Esophagus muscularis mucosa (tissue), 4 donors: Measurements from ENCODE around the gene HS2ST1. TPM values are rescaled to one million over a fixed set of nuclear protein-coding genes. Genes with fewer than 3 reads are reported as not detected.

Experiments used
- DNase-seq: peaks from one replicate; pipeline ENCODE4 v3.0.0-alpha.2; 2017; ENCODE audit errors: extremely low spot score
- H3K27ac ChIP-seq, 4 donors: fragments of 200-600 bp; sonication (generic); replicated peaks in 1 of 4; 1 replicate in 3 of 4; 2 replicates in 1 of 4; pipeline ENCODE4 v1.5.1; 2016 to 2019; ENCODE audit warnings: mild to moderate bottlenecking in 1 of 4
- H3K27me3 ChIP-seq, 4 donors: fragments of 200-600 bp; sonication (generic); one replicate each; pipeline versions ENCODE4 v1.5.1 to v1.6.0; 2016 to 2019
- H3K36me3 ChIP-seq, 4 donors: fragments of 200-600 bp; sonication (generic); one replicate each; pipeline ENCODE4 v1.5.1; 2016 to 2019
- H3K4me1 ChIP-seq, 4 donors: fragments of 200-600 bp; sonication (generic); one replicate each; pipeline ENCODE4 v1.5.1; 2016 to 2019
- H3K4me3 ChIP-seq, 4 donors: fragments of 200-600 bp; sonication (generic); 1 replicate in 2 of 4; 2 replicates in 2 of 4; pipeline ENCODE4 v1.5.1; 2016 to 2019; ENCODE audit warnings: mild to moderate bottlenecking in 4 of 4, moderate library complexity in 1 of 4
- H3K9me3 ChIP-seq, 4 donors: fragments of 200-600 bp; sonication (generic); 1 replicate in 3 of 4; 2 replicates in 1 of 4; pipeline ENCODE4 v1.5.1; 2016 to 2019
- EP300 ChIP-seq: sonication (generic); formaldehyde crosslinking; IDR thresholded peaks from one replicate; pipeline ENCODE4 v1.6.1; 2017; ENCODE audit warnings: antibody characterized with exemption
- POLR2A ChIP-seq: fragments of 450-650 bp; IDR thresholded peaks from one replicate; pipeline ENCODE4 v1.6.1; 2017; ENCODE audit warnings: antibody characterized with exemption, moderate library complexity, mild to moderate bottlenecking, low read depth
- POLR2AphosphoS5 ChIP-seq, 2 donors: sonication (generic); formaldehyde crosslinking; IDR thresholded peaks; one replicate each; pipeline ENCODE4 v1.6.1; 2017; ENCODE audit warnings: antibody characterized with exemption in 2 of 2
- WGBS: methylation state at CpG from one replicate; pipeline ENCODE4 v1.1.5; 2018; 5-methylcytosine and 5-hydroxymethylcytosine counted together
- intact Hi-C: fragments of 100-400 bp; cut with DNase I; formaldehyde crosslinking; loops from one replicate; pipeline ENCODE4 v1.15.1; 2023
- total RNA-seq, 4 donors: library from RNA; depleted of rRNA; stranded (reverse); fragments of >200 nt; gene quantifications; one replicate each; pipeline versions ENCODE4 v1.1.0 to v1.2.1, GENCODE V29; 2016
- TF ChIP-seq, protein P1 (sequence below), 3 experiments: fragments of 200-600 bp in 2 of 3; fragments of 450-650 bp in 1 of 3; sonication (generic) in 2 of 3; IDR thresholded peaks; one replicate each; pipeline ENCODE4 v1.5.1; 2017 to 2019; ENCODE audit warnings: antibody characterized with exemption in 3 of 3, mild to moderate bottlenecking in 2 of 3, moderate library complexity in 1 of 3

HS2ST1 gene
- total RNA-seq, 4 donors from 2014 or later: 8.5 to 11.6 (median 9.4) TPM

DNA sequence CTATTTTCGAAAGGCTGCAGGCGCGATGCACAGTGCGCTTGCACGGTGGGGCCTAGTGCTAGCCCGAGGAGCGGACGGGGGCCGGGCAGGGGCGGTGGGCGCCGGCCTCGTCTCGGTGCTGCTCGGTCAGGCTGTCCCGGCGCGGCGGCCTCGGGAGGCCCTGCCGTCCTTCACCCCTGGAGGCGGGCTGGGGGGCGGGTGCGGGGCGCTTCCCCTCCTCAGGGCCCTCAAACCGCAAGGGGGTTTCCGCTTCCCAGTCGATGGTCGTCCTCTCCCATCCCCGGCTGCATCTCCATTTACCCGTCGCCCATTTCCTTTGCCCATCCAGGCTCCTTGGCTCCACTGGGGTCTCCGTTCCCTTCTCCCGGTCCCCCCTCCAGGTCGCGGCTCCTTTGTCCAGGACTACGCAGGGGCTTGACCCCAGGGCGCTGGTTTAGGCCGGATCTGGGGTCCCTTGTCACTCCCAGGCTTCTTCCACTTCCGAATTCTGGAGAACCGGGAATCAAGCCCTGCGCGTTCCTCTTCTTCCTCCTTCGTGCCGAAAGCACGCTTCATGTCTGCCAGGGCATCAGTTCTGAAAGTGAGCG lies 217.9 kb downstream of the HS2ST1 start:
- Histone ChIP-seq H3K27ac (peak overlapping the region; percentile 27 to 59 (median 58)), H3K27me3 (no peaks in the 10 kb centered on the region), H3K4me1 (peaks cover 5 to 42% (median 36%) of the 10 kb centered on the region in 4 donors), H3K9me3 (no peaks in the 10 kb centered on the region), H3K36me3 (no peaks in the 10 kb centered on the region), H3K4me3 (peak overlapping the region; percentile 45 to 62 (median 55))
- no peak for TF ChIP-seq POLR2A
- TF ChIP-seq, protein P1, sequence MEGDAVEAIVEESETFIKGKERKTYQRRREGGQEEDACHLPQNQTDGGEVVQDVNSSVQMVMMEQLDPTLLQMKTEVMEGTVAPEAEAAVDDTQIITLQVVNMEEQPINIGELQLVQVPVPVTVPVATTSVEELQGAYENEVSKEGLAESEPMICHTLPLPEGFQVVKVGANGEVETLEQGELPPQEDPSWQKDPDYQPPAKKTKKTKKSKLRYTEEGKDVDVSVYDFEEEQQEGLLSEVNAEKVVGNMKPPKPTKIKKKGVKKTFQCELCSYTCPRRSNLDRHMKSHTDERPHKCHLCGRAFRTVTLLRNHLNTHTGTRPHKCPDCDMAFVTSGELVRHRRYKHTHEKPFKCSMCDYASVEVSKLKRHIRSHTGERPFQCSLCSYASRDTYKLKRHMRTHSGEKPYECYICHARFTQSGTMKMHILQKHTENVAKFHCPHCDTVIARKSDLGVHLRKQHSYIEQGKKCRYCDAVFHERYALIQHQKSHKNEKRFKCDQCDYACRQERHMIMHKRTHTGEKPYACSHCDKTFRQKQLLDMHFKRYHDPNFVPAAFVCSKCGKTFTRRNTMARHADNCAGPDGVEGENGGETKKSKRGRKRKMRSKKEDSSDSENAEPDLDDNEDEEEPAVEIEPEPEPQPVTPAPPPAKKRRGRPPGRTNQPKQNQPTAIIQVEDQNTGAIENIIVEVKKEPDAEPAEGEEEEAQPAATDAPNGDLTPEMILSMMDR (IDR thresholded peaks at IDR 0.05): no peak
- no peak for TF ChIP-seq EP300
- TF ChIP-seq POLR2AphosphoS5 (IDR thresholded peaks at IDR 0.05): no peak
- 68% methylated on average over 26 of the region's 47 CpGs for WGBS
- DNase-seq: no peak
- intact Hi-C loops: loop anchor here (5.0 to 10.0 kb wide), 2 partner anchors 160 to 822 kb away; no protein-coding TSS in a partner anchor

DNA sequence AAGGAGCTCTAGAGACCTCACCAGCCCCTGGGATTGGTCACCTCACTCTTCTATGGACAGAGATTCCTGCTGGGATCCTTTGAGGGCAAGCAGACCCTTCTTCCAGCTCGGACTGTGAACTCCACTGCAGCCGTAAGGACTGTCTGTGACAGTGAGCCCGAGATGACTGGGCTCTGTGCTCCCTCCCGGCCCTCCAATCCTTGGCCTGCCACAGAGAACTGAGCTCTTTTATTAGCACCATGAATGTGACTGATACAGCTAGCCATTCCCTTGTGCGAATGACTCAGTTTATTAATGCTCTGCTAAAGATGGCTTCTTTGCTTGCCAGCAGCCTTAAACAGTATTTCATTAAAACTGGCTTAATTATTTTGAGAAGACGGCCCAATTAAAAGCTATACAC lies 219.6 kb downstream of the HS2ST1 start:
- Histone ChIP-seq H3K9me3 (no peaks in the 10 kb centered on the region), H3K27me3 (no peaks in the 10 kb centered on the region), H3K4me3 (no peak overlapping the region), H3K27ac (peak overlapping the region; percentile 13 to 45 (median 28)), H3K36me3 (no peaks in the 10 kb centered on the region), H3K4me1 (peaks cover 5 to 39% (median 35%) of the 10 kb centered on the region in 4 donors)
- no peak for DNase-seq
- 43% methylated on average over 6 of the region's 6 CpGs for WGBS
- intact Hi-C loops: loop anchor here (5.0 to 10.0 kb wide), 2 partner anchors 158 to 821 kb away; no protein-coding TSS in a partner anchor
- no peak for TF ChIP-seq POLR2A
- TF ChIP-seq, protein P1 (IDR thresholded peaks at IDR 0.05): no peak

DNA sequence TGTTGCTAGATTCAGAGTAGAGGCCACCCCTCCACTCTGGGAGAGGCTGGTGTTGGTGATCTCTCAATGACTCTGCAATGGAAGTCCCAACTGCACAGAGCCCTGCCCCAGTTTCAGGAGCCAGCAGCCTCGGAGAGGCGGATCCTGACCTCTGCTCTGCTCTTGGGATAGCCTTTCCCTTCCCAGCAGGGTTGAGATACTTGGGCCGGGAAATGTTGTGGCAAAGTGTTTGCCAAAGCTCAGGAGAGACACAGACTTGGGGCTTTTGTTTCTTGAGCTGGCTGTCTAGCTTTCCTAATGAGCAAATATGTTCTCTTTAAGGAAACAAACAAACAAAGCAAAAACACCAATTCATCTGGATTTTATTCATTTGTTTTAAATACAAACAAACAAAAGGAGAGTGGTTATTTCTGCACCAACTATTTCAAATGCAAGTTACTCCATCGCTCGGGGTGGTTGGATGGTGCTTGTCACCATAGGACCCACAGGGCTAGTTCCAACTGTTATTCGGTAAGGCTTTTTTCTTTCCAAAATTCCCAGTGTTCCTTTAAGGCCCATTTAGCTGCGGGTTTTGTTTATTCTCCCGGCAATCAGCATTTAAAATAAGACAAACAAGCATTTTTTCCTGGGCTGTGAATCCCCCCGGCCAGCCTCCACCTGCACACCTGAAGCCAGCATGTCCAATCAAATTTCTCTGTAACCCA lies 220.3 kb downstream of the HS2ST1 start:
- intact Hi-C loops: loop anchor here (5.0 to 10.0 kb wide), 2 partner anchors 158 to 820 kb away; no protein-coding TSS in a partner anchor
- no peak for DNase-seq
- TF ChIP-seq, protein P1 (IDR thresholded peaks at IDR 0.05): no peak
- TF ChIP-seq EP300 (no peak), POLR2A (no peak), POLR2AphosphoS5 (IDR thresholded peaks at IDR 0.05) (no peak)
- H3K27ac ChIP-seq: peak overlapping the region in 3 of 4 donors; percentile 13 to 45 (median 34)
- H3K27me3 ChIP-seq: no peaks in the 10 kb centered on the region
- H3K9me3 ChIP-seq: no peaks in the 10 kb centered on the region
- 70% methylated on average over 9 of the region's 9 CpGs for WGBS
- H3K4me3 ChIP-seq: no peak overlapping the region
- H3K36me3 ChIP-seq: no peaks in the 10 kb centered on the region
- H3K4me1 ChIP-seq: peaks cover 5 to 39% (median 35%) of the 10 kb centered on the region in 4 donors

DNA sequence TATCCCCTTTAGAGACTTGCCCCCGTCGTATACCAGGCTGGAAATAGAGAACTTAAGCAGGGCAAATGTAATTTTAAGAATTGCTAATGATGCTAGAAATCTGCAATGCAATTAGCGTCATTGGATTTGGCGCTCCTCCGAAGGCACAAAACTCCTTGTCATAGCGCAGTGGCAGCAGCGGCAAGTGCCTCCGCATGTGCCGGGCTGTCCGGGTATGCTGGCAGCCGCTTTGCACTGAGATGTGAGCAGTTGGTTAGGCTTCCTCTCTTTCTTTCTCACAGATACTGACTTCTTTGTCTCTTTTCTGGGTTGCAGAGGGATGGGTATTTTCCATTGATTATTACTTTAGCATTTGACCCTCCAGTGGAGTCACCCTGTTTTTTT lies 220.9 kb downstream of the HS2ST1 start:
- WGBS: 87% methylated on average over 11 of the region's 11 CpGs
- Histone ChIP-seq H3K27ac (peak overlapping the region in 1 of 4 donors; percentile 45), H3K36me3 (no peaks in the 10 kb centered on the region), H3K4me1 (peaks cover 5 to 39% (median 35%) of the 10 kb centered on the region in 4 donors), H3K27me3 (no peaks in the 10 kb centered on the region), H3K9me3 (no peaks in the 10 kb centered on the region), H3K4me3 (no peak overlapping the region)
- intact Hi-C loops: loop anchor here (10.0 kb wide), 1 partner anchor 819 kb away; no protein-coding TSS in a partner anchor
- DNase-seq: no peak
- TF ChIP-seq EP300 (no peak), POLR2A (no peak), POLR2AphosphoS5 (IDR thresholded peaks at IDR 0.05) (no peak)
- TF ChIP-seq, protein P1 (IDR thresholded peaks at IDR 0.05): no peak
